ENCODE measurements around the gene IWS1. TPM values are rescaled to one million over a fixed set of nuclear protein-coding genes. Genes with fewer than 3 reads are reported as not detected.
"Not testable (repeated sequence)": the region's sequence is repeated elsewhere in the genome, so short reads cannot be mapped to it uniquely, and the experiment has no call there.

The IWS1 gene
- total and polyA plus RNA-seq, 2 experiments from 2014 or later, result 32.4 to 42.4 TPM

DNA sequence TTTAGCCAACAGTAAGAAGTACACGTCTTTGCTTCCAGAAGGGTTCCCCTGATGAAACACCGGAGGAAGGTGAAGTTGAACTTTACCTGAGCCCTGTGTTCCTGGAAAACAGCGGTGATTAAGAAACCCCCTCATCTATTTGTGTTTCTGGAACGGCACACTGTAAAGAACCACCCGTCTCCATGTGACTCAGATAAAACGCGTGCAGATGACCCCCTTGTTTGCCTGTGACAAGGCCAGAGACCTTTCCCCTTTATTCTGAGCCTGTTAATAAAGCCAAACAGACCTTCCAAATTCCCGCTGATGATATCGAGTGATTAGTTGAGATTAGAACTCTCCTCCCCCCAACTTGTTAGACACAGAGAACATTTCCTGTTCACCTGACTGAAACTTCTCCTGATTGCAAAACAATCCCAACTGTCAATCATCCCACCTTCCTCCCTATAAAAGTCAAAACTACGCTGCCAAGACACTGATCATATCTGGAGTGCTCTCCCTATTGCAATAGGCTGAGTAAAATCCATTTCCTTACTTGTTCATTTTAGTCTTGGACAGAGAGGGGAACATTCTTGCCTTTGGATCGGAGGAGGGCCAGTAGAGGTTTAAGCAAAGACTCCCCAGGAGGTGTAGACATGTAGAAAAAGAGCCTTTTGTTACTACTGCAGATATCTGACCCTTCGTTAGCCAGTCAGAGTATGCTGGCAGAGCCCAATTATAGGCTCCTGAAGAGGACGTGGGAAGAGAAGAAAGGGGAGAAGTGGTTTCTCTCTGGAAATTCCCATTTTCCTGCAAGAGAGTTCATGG lies 914 bp upstream of the IWS1 start:
- no peak for DNase-seq
- Histone ChIP-seq H3K9me3 (ENCODE audit: low read depth) (no peaks in the 10 kb centered on the region), H3K36me3 (ENCODE audit: low read depth) (peaks cover 12% of the 10 kb centered on the region; the same call in 1 of the 2 replicates), H3K27ac (peak overlapping the region; percentile 93), H3K27me3 (replicated peaks; ENCODE audit: insufficient read depth) (no peaks in the 10 kb centered on the region), H3K4me2 (ENCODE audit: unreplicated experiment) (peak overlapping the region; percentile 93), H2AFZ (peak overlapping the region; percentile 84), H3K4me3 (peak overlapping the region; percentile 84), H3K9me2 (ENCODE audit: insufficient read depth) (no peaks in the 10 kb centered on the region), H3K9ac (peak overlapping the region; percentile 99), H3K4me1 (ENCODE audit: insufficient read depth) (peaks cover 29% of the 10 kb centered on the region; the same call in 1 of the 2 replicates), H3F3A (ENCODE audit: insufficient read depth) (no peaks in the 10 kb centered on the region), H4K20me1 (ENCODE audit: insufficient read depth) (no peaks in the 10 kb centered on the region), H3K79me2 (ENCODE audit: insufficient read depth) (peaks cover 40% of the 10 kb centered on the region)
- WGBS, 2 experiments (ENCODE audit: low coverage in 1 of 2, low lambda C conversion rate in 2 of 2, missing lambda C conversion rate in 2 of 2), result 33% methylated on average over 13 of the region's 13 CpGs
- TF ChIP-seq EZH2phosphoT487 (IDR thresholded peaks at IDR 0.05; ENCODE audit: insufficient read depth, low read depth), result no peak
- no peak for TF ChIP-seq EZH2 (IDR thresholded peaks at IDR 0.05; ENCODE audit: insufficient read depth, poor library complexity, severe bottlenecking)
- in situ Hi-C loops (cut with MboI), result no loop called here

DNA sequence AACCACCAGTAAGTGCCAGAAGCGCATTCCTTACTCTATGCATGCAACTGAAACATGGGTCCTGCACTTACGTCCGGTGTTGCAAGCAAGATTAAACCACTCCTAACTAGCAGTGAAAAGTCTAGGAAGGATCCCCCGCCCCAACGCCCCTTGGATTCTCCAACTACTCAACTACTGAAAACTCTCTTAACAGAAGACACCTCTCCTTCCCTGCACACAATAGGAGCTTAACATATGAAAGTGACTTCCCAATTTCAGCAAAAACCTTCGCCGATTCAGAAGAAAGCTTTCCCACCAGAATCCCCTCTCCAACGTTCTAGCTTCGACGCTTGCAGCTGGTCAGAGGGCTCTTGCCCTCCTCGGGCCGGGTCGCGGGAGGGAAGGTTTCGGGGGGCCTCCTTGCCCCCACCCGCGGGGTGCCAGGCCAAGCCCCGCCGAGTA lies 578 bp downstream of the IWS1 start:
- TF ChIP-seq EZH2 (IDR thresholded peaks at IDR 0.05; ENCODE audit: insufficient read depth, poor library complexity, severe bottlenecking) (no peak), EZH2phosphoT487 (IDR thresholded peaks at IDR 0.05; ENCODE audit: insufficient read depth, low read depth) (no peak)
- peak overlapping the region; percentile 93 for H3K27ac ChIP-seq
- DNase-seq, result peak; percentile 84
- H2AFZ ChIP-seq, result no peak overlapping the region
- peaks cover 15% of the 10 kb centered on the region; the same call in 1 of the 2 replicates for H3K36me3 ChIP-seq (ENCODE audit: low read depth)
- H3K4me3 ChIP-seq, result peak overlapping the region; percentile 84
- no peaks in the 10 kb centered on the region for H3K27me3 ChIP-seq (replicated peaks; ENCODE audit: insufficient read depth)
- H4K20me1 ChIP-seq (ENCODE audit: insufficient read depth), result no peaks in the 10 kb centered on the region
- peaks cover 20% of the 10 kb centered on the region; the same call in 1 of the 2 replicates for H3K4me1 ChIP-seq (ENCODE audit: insufficient read depth)
- 0 to 1% methylated on average over 14 to 19 of the region's 19 CpGs for WGBS, 2 experiments (ENCODE audit: low coverage in 1 of 2, low lambda C conversion rate in 2 of 2, missing lambda C conversion rate in 2 of 2)
- peak overlapping the region; percentile 99 for H3K9ac ChIP-seq
- peaks cover 55% of the 10 kb centered on the region for H3K79me2 ChIP-seq (ENCODE audit: insufficient read depth)
- H3K9me3 ChIP-seq (ENCODE audit: low read depth), result no peaks in the 10 kb centered on the region
- peak overlapping the region; percentile 93 for H3K4me2 ChIP-seq (ENCODE audit: unreplicated experiment)
- in situ Hi-C loops (cut with MboI), result no loop called here
- H3K9me2 ChIP-seq (ENCODE audit: insufficient read depth), result no peaks in the 10 kb centered on the region
- H3F3A ChIP-seq (ENCODE audit: insufficient read depth), result no peaks in the 10 kb centered on the region

DNA sequence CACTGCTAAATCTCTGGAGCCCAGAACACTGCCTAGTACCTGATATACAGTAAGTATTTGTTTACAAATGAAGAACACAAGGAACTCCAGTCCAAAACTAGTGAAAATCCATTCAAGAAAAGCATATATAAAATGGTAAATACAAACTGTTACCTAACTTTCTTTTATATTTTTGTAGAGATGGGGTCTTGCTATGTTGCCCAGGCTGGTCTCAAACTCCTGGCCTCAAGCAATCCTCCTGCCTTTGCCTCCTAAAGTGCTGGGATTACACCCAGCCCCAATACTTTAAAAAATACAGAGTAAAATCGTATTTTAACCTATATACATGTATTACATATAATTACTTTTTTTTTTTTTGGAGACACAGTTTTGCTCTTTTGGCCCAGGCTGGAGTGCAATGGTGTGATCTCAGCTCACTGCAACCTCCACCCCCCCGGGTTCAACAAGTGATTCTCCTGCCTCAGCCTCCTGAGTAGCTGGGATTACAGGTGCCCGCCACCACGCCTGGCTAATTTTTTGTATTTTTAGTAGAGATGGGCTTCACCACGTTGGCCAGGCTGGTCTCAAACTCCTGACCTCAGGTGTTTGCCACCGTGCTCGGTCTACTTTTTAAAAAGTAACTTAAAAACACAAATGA lies 2.0 kb downstream of the IWS1 start:
- peak overlapping the region; percentile 23 for H3K4me3 ChIP-seq
- peaks cover 19% of the 10 kb centered on the region for H3K36me3 ChIP-seq (ENCODE audit: low read depth)
- H3K4me2 ChIP-seq (ENCODE audit: unreplicated experiment); H4K20me1 ChIP-seq (ENCODE audit: insufficient read depth); in situ Hi-C loops (cut with MboI); H2AFZ ChIP-seq; H3K27ac ChIP-seq; H3F3A ChIP-seq (ENCODE audit: insufficient read depth); H3K9me3 ChIP-seq (ENCODE audit: low read depth); H3K27me3 ChIP-seq (replicated peaks; ENCODE audit: insufficient read depth); DNase-seq; H3K9me2 ChIP-seq (ENCODE audit: insufficient read depth): not testable (repeated sequence)
- 86 to 89% methylated on average over 7 of the region's 7 CpGs for WGBS, 2 experiments (ENCODE audit: low coverage in 1 of 2, low lambda C conversion rate in 2 of 2, missing lambda C conversion rate in 2 of 2)
- H3K9ac ChIP-seq, result 0 out of 2 replicates have a peak overlapping the region, but pooled peaks have one; percentile 2
- H3K79me2 ChIP-seq (ENCODE audit: insufficient read depth), result peaks cover 69% of the 10 kb centered on the region
- peaks cover 18% of the 10 kb centered on the region; the same call in 1 of the 2 replicates for H3K4me1 ChIP-seq (ENCODE audit: insufficient read depth)

DNA sequence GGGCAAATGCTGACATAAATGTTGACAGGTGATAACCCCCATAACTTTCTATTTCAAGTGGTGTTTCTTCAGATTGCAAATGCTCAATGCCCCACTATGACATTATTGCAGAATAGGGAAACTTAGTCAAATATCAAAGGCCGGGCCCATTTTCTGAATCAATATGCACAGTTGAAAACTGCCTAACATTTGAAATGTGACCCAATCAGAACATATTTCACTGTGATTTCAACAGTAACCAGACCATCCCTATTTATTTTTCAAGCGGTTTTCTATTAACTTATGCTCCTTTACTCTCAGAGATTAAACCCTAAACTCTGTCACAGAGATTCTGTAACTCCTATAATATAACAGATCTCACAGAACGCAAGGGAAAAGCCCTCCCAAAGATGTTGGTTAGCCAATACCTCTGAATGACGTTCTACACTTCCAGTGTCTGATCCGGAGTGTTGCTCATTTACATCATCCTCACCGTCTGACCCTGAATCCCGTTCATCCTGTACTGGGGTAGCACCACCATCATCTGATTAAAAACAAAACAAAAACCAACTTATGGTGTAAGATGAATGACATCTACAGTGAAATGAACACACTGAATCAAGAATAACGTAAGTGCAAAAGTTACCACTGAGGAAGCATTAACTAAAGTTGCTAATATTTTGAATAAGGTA lies 2.9 kb downstream of the IWS1 start:
- in situ Hi-C loops (cut with MboI), result no loop called here

More for the DNA sequence above, 2.9 kb downstream of the IWS1 start:
- Histone ChIP-seq H4K20me1 (ENCODE audit: insufficient read depth) (no peaks in the 10 kb centered on the region), H3K79me2 (ENCODE audit: insufficient read depth) (peaks cover 78% of the 10 kb centered on the region), H3K27me3 (replicated peaks; ENCODE audit: insufficient read depth) (no peaks in the 10 kb centered on the region), H3K36me3 (ENCODE audit: low read depth) (peaks cover 25% of the 10 kb centered on the region), H2AFZ (no peak overlapping the region), H3K4me1 (ENCODE audit: insufficient read depth) (peaks cover 18% of the 10 kb centered on the region; the same call in 1 of the 2 replicates), H3K9ac (0 out of 2 replicates have a peak overlapping the region, but pooled peaks have one; percentile 2), H3K9me3 (ENCODE audit: low read depth) (no peaks in the 10 kb centered on the region), H3K4me3 (no peak overlapping the region), H3K9me2 (ENCODE audit: insufficient read depth) (no peaks in the 10 kb centered on the region), H3K4me2 (ENCODE audit: unreplicated experiment) (no peak overlapping the region), H3F3A (ENCODE audit: insufficient read depth) (peaks cover 6% of the 10 kb centered on the region), H3K27ac (no peak overlapping the region)
- TF ChIP-seq EZH2phosphoT487 (IDR thresholded peaks at IDR 0.05; ENCODE audit: insufficient read depth, low read depth) (no peak), EZH2 (IDR thresholded peaks at IDR 0.05; ENCODE audit: insufficient read depth, poor library complexity, severe bottlenecking) (no peak)
- WGBS, 2 experiments (ENCODE audit: low coverage in 1 of 2, low lambda C conversion rate in 2 of 2, missing lambda C conversion rate in 2 of 2), result 84 to 85% methylated on average over 8 of the region's 8 CpGs
- DNase-seq, result no peak
